Measurements from ENCODE around the gene GTF3A.

- TF ChIP-seq CTCF (IDR thresholded peaks at IDR 0.05; ENCODE audit: borderline replicate concordance, extremely low read depth, low read length, poor library complexity, severe bottlenecking) (no peak), EZH2 (IDR thresholded peaks at IDR 0.05; ENCODE audit: borderline replicate concordance, low read depth, low read length, severe bottlenecking) (no peak)
These were observed 21.2 kb upstream of the GTF3A start for GRCh38 chr13:27403203-27403678.

All from DND-41 (cell line).